NT2/D1 (cell line): ENCODE measurements around the gene CFB.

Experiments
- YY1 ChIP-seq: IDR thresholded peaks from 2 replicates; pipeline ENCODE4 v1.6.1; 2011; ENCODE audit not compliant: insufficient read length, insufficient read depth
- ZNF274 ChIP-seq: IDR thresholded peaks from 2 replicates; pipeline ENCODE4 v1.6.1; 2011; ENCODE audit warnings: mild to moderate bottlenecking, low read depth, low read length

- TF ChIP-seq YY1 (no peak), ZNF274 (no peak)
These were observed 19.8 kb downstream of the CFB start for GRCh38 chr6:31965700-31966099.
